ENCODE measurements around the gene RAB5IF.

Gene RAB5IF

GRCh38 chr20:36646678-36647077, 41.1 kb downstream of the RAB5IF start:
- H3K4me2 ChIP-seq (ENCODE audit: low read length): no peak overlapping the region
- no peaks in the 10 kb centered on the region for H3K36me3 ChIP-seq (ENCODE audit: control insufficient read depth, insufficient read depth, low read length)
- no peak for TF ChIP-seq CTCF (IDR thresholded peaks at IDR 0.05)
- no peaks in the 10 kb centered on the region for H3K9me3 ChIP-seq (ENCODE audit: control insufficient read depth, low read length)
- H2AFZ ChIP-seq: no peak overlapping the region
- H3K9ac ChIP-seq: no peak overlapping the region
- no peaks in the 10 kb centered on the region for H3K27me3 ChIP-seq (ENCODE audit: control insufficient read depth, insufficient read depth, low read length)
- no peak overlapping the region for H3K4me3 ChIP-seq (ENCODE audit: low read depth, low read length)
- H3K27ac ChIP-seq: no peak overlapping the region
- H3K4me1 ChIP-seq: no peaks in the 10 kb centered on the region
- no peaks in the 10 kb centered on the region for H3K79me2 ChIP-seq

GRCh38 chr20:36647196-36648121, 41.9 kb downstream of the RAB5IF start:
- Histone ChIP-seq H3K27ac (no peak overlapping the region), H3K4me2 (ENCODE audit: low read length) (no peak overlapping the region), H3K4me1 (no peaks in the 10 kb centered on the region), H3K79me2 (no peaks in the 10 kb centered on the region), H3K9me3 (ENCODE audit: control insufficient read depth, low read length) (no peaks in the 10 kb centered on the region), H2AFZ (no peak overlapping the region), H3K27me3 (ENCODE audit: control insufficient read depth, insufficient read depth, low read length) (no peaks in the 10 kb centered on the region), H3K9ac (no peak overlapping the region), H3K36me3 (ENCODE audit: control insufficient read depth, insufficient read depth, low read length) (no peaks in the 10 kb centered on the region), H3K4me3 (ENCODE audit: low read depth, low read length) (no peak overlapping the region)
- no peak for TF ChIP-seq CTCF (IDR thresholded peaks at IDR 0.05)

GRCh38 chr20:36653456-36653855, 47.9 kb downstream of the RAB5IF start:
- no peak overlapping the region for H3K4me3 ChIP-seq (ENCODE audit: low read depth, low read length)
- H3K27ac ChIP-seq: no peak overlapping the region
- H2AFZ ChIP-seq: no peak overlapping the region
- H3K4me1 ChIP-seq: no peaks in the 10 kb centered on the region
- no peak for TF ChIP-seq CTCF (IDR thresholded peaks at IDR 0.05)
- no peaks in the 10 kb centered on the region for H3K79me2 ChIP-seq
- H3K9me3 ChIP-seq (ENCODE audit: control insufficient read depth, low read length): no peaks in the 10 kb centered on the region
- H3K36me3 ChIP-seq (ENCODE audit: control insufficient read depth, insufficient read depth, low read length): no peaks in the 10 kb centered on the region
- H3K27me3 ChIP-seq (ENCODE audit: control insufficient read depth, insufficient read depth, low read length): no peaks in the 10 kb centered on the region
- H3K9ac ChIP-seq: no peak overlapping the region
- no peak overlapping the region for H3K4me2 ChIP-seq (ENCODE audit: low read length)

- no peaks in the 10 kb centered on the region for H3K4me1 ChIP-seq
- H3K4me2 ChIP-seq (ENCODE audit: low read length): no peak overlapping the region
- H3K9me3 ChIP-seq (ENCODE audit: control insufficient read depth, low read length): no peaks in the 10 kb centered on the region
- H3K9ac ChIP-seq: no peak overlapping the region
- no peak overlapping the region for H3K4me3 ChIP-seq (ENCODE audit: low read depth, low read length)
- no peak overlapping the region for H2AFZ ChIP-seq
- H3K27me3 ChIP-seq (ENCODE audit: control insufficient read depth, insufficient read depth, low read length): no peaks in the 10 kb centered on the region
- no peak overlapping the region for H3K27ac ChIP-seq
- H3K36me3 ChIP-seq (ENCODE audit: control insufficient read depth, insufficient read depth, low read length): no peaks in the 10 kb centered on the region
- no peak for TF ChIP-seq CTCF (IDR thresholded peaks at IDR 0.05)
- H3K79me2 ChIP-seq: no peaks in the 10 kb centered on the region
Observed at GRCh38 chr20:36654506-36654905, 48.9 kb downstream of the RAB5IF start.

- no peaks in the 10 kb centered on the region for H3K36me3 ChIP-seq (ENCODE audit: control insufficient read depth, insufficient read depth, low read length)
- H3K9ac ChIP-seq: no peak overlapping the region
- H3K4me3 ChIP-seq (ENCODE audit: low read depth, low read length): no peak overlapping the region
- H3K4me2 ChIP-seq (ENCODE audit: low read length): no peak overlapping the region
- no peaks in the 10 kb centered on the region for H3K27me3 ChIP-seq (ENCODE audit: control insufficient read depth, insufficient read depth, low read length)
- TF ChIP-seq CTCF (IDR thresholded peaks at IDR 0.05): no peak
- H3K9me3 ChIP-seq (ENCODE audit: control insufficient read depth, low read length): no peaks in the 10 kb centered on the region
- H3K4me1 ChIP-seq: no peaks in the 10 kb centered on the region
- H2AFZ ChIP-seq: no peak overlapping the region
- H3K27ac ChIP-seq: no peak overlapping the region
- no peaks in the 10 kb centered on the region for H3K79me2 ChIP-seq
Observed at GRCh38 chr20:36655004-36655403, 49.4 kb downstream of the RAB5IF start.

Measured in parathyroid adenoma (tissue), 2 donors.